GM18502 (cell line): ENCODE data around the gene SPOP.

Source experiments
- ATAC-seq: cut with Tn5 transposase; IDR thresholded peaks from one replicate; pipeline ENCODE4 v1.9.1; 2021; ENCODE audit warnings: mild to moderate bottlenecking; ENCODE audit not compliant: unreplicated experiment, poor library complexity

The SPOP gene

GRCh38 chr17:49621946-49622529, 55.9 kb downstream of the SPOP start:
- no peak for ATAC-seq

GRCh38 chr17:49621420-49621819, 56.5 kb downstream of the SPOP start:
- no peak for ATAC-seq

- ATAC-seq, result no peak
These were observed 59.8 kb downstream of the SPOP start for GRCh38 chr17:49618028-49618611.

GRCh38 chr17:49616601-49617131, 61.2 kb downstream of the SPOP start:
- ATAC-seq, result no peak

- no peak for ATAC-seq
These were observed 61.8 kb downstream of the SPOP start for GRCh38 chr17:49616086-49616485.

GRCh38 chr17:49613182-49613800, 64.6 kb downstream of the SPOP start:
- no peak for ATAC-seq

- no peak for ATAC-seq
These were observed 65.2 kb downstream of the SPOP start for GRCh38 chr17:49612726-49613125.

GRCh38 chr17:49610883-49611584, 66.9 kb downstream of the SPOP start:
- no peak for ATAC-seq

- no peak for ATAC-seq
These were observed 73.5 kb downstream of the SPOP start for GRCh38 chr17:49604314-49604869.

- no peak for ATAC-seq
These were observed 74.2 kb downstream of the SPOP start for GRCh38 chr17:49603720-49604119.

- no peak for ATAC-seq
These were observed 74.7 kb downstream of the SPOP start for GRCh38 chr17:49603238-49603637.

GRCh38 chr17:49602783-49603182, 75.1 kb downstream of the SPOP start:
- no peak for ATAC-seq

- ATAC-seq, result no peak
These were observed 76.9 kb downstream of the SPOP start for GRCh38 chr17:49600949-49601348.

GRCh38 chr17:49598918-49599317, 79.0 kb downstream of the SPOP start:
- no peak for ATAC-seq

GRCh38 chr17:49597928-49598655, 79.8 kb downstream of the SPOP start:
- ATAC-seq, result no peak

- no peak for ATAC-seq
These were observed 80.5 kb downstream of the SPOP start for GRCh38 chr17:49597436-49597835.

GRCh38 chr17:49596613-49597244, 81.2 kb downstream of the SPOP start:
- no peak for ATAC-seq

- no peak for ATAC-seq
These were observed 81.9 kb downstream of the SPOP start for GRCh38 chr17:49595980-49596379.

- no peak for ATAC-seq
These were observed 82.6 kb downstream of the SPOP start for GRCh38 chr17:49595328-49595727.

- no peak for ATAC-seq
These were observed 85.6 kb downstream of the SPOP start for GRCh38 chr17:49592263-49592662.
